OCI-LY7 (cell line): ENCODE data around the gene IQGAP2. TPM values are rescaled to one million over a fixed set of nuclear protein-coding genes. Genes with fewer than 3 reads are reported as not detected.

Experiments used
- BruUV-seq: library from RNA; stranded (reverse); fragments of 400-500 nt; replicated peaks from 2 replicates; lab custom pipeline; 2021; lab: Mats Ljungman, UMichigan
- CTCF ChIA-PET: fragments of 300-600 bp; sonication (Branson Sonifier 250); formaldehyde crosslinking; loops from one replicate; lab custom pipeline; 2022; ENCODE audit warnings: antibody characterized with exemption; ENCODE audit not compliant: unreplicated experiment; lab: Charles Lee
- POLR2A ChIA-PET: fragments of 300-600 bp; sonication (Branson Sonifier 250); formaldehyde crosslinking; loops from one replicate; lab custom pipeline; 2022; ENCODE audit warnings: antibody characterized with exemption; lab: Charles Lee
- DNase-seq: peaks from one replicate; pipeline ENCODE4 v3.0.0-alpha.2; 2015; ENCODE audit warnings: low spot score
- H2AFZ ChIP-seq: fragments of 200-600 bp; sonication (generic), shearing (Covaris generic); 2 replicates; pipeline ENCODE4 v1.6.1; 2014; ENCODE audit warnings: mild to moderate bottlenecking, antibody characterized with exemption, low read length, moderate library complexity
- H3K27ac ChIP-seq: fragments of 200-600 bp; sonication (generic); 2 replicates; pipeline ENCODE4 v1.5.1; 2014; ENCODE audit warnings: mixed run types, low read depth, mild to moderate bottlenecking, moderate library complexity, low read length, inconsistent platforms; ENCODE audit not compliant: poor library complexity, severe bottlenecking
- H3K36me3 ChIP-seq: fragments of 200-600 bp; sonication (generic); 2 replicates; pipeline ENCODE4 v1.6.1; 2014; ENCODE audit warnings: mild to moderate bottlenecking, antibody characterized with exemption, low read length, moderate library complexity, mixed read lengths; ENCODE audit not compliant: insufficient read depth
- H3K4me1 ChIP-seq: fragments of 200-600 bp; sonication (generic); 2 replicates; pipeline ENCODE4 v1.5.1; 2014; ENCODE audit warnings: mild to moderate bottlenecking, low read length; ENCODE audit not compliant: insufficient read depth, poor library complexity, severe bottlenecking
- H3K4me2 ChIP-seq: fragments of 200-600 bp; sonication (generic); 2 replicates; pipeline ENCODE4 v1.6.1; 2014; ENCODE audit warnings: mild to moderate bottlenecking, low read length
- H3K4me3 ChIP-seq: fragments of 200-600 bp; sonication (generic); 2 replicates; pipeline ENCODE4 v1.5.1; 2014; ENCODE audit warnings: mild to moderate bottlenecking, low read depth, low read length; ENCODE audit not compliant: poor library complexity, severe bottlenecking
- H3K79me2 ChIP-seq: fragments of 200-600 bp; sonication (generic); 2 replicates; pipeline ENCODE4 v1.6.1; 2016; ENCODE audit warnings: low read depth, mild to moderate bottlenecking, low read length, moderate library complexity, mixed read lengths; ENCODE audit not compliant: insufficient read depth
- H3K9me2 ChIP-seq: fragments of 200-600 bp; sonication (generic); 2 replicates; pipeline ENCODE4 v1.6.1; 2016; ENCODE audit warnings: mild to moderate bottlenecking, low read length, mixed read lengths; ENCODE audit not compliant: insufficient read depth
- H3K9me3 ChIP-seq: fragments of 200-600 bp; sonication (generic); 2 replicates; pipeline ENCODE4 v1.6.1; 2014; ENCODE audit warnings: mild to moderate bottlenecking, mixed run types, low read length, mixed read lengths
- H4K20me1 ChIP-seq: fragments of 200-600 bp; sonication (generic); 2 replicates; pipeline ENCODE4 v1.6.1; 2014; ENCODE audit warnings: mild to moderate bottlenecking, antibody characterized with exemption, low read length, moderate library complexity, mixed read lengths; ENCODE audit not compliant: insufficient read depth
- EZH2phosphoT487 ChIP-seq: fragments of 200-600 bp; sonication (generic); IDR thresholded peaks from 2 replicates; pipeline ENCODE4 v1.6.1; 2018; ENCODE audit warnings: low read depth, borderline replicate concordance, mild to moderate bottlenecking, mixed run types, antibody characterized with exemption, low read length, moderate library complexity, mixed read lengths
- intact Hi-C: fragments of 100-400 bp; cut with micrococcal nuclease; formaldehyde crosslinking; loops from one replicate; pipeline ENCODE4 v1.10.0; 2022; ENCODE audit not compliant: unreplicated experiment
- total RNA-seq, 2 experiments: library from RNA; depleted of rRNA in 1 of 2; stranded (reverse); fragments of >200 nt in 1 of 2; shearing (Covaris generic) in 1 of 2; gene quantifications; 2 replicates each; pipeline ENCODE4 v1.2.3, GENCODE V29; 2014 to 2022
- TF ChIP-seq, protein P1 (sequence below): fragments of 200-600 bp; sonication (generic); conservative IDR thresholded peaks from 2 replicates; pipeline ENCODE4 v1.5.1; 2014; ENCODE audit warnings: mild to moderate bottlenecking, antibody characterized with exemption, low read length, moderate library complexity, mixed read lengths

Gene IQGAP2
- total RNA-seq, 2 experiments from 2014 or later, result 30.0 to 50.2 TPM

DNA sequence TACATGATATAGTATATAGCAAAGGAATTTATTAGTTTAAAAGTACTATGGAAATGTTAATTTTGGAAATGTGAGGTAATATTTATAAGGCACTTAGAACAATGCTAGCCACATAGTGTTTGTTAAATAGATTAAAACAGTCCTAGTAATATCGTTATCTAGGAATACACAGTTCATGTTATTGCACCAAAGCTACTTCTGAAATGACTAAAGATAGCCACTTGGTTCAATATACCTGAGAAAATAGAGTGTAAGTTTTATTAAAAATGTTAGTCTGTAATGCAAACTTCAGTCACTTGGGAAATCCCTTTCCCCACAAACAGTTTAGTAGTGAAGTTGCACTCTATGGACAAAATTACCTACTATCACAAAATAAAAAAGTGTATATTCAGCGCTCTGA is 297.5 kb downstream of the IQGAP2 start:
- intact Hi-C loops, result no loop called here
- Histone ChIP-seq H3K27ac (no peak overlapping the region), H3K79me2 (no peaks in the 10 kb centered on the region), H3K4me3 (no peak overlapping the region), H3K9me3 (no peaks in the 10 kb centered on the region), H3K36me3 (peaks cover 73% of the 10 kb centered on the region), H3K9me2 (no peaks in the 10 kb centered on the region), H4K20me1 (no peaks in the 10 kb centered on the region), H3K4me1 (no peaks in the 10 kb centered on the region), H3K4me2 (no peak overlapping the region), H2AFZ (no peak overlapping the region)
- no peak for DNase-seq
- no TSS peak for BruUV-seq
- POLR2A ChIA-PET, result no interaction called here
- CTCF ChIA-PET, result no interaction called here
- TF ChIP-seq, protein P1, sequence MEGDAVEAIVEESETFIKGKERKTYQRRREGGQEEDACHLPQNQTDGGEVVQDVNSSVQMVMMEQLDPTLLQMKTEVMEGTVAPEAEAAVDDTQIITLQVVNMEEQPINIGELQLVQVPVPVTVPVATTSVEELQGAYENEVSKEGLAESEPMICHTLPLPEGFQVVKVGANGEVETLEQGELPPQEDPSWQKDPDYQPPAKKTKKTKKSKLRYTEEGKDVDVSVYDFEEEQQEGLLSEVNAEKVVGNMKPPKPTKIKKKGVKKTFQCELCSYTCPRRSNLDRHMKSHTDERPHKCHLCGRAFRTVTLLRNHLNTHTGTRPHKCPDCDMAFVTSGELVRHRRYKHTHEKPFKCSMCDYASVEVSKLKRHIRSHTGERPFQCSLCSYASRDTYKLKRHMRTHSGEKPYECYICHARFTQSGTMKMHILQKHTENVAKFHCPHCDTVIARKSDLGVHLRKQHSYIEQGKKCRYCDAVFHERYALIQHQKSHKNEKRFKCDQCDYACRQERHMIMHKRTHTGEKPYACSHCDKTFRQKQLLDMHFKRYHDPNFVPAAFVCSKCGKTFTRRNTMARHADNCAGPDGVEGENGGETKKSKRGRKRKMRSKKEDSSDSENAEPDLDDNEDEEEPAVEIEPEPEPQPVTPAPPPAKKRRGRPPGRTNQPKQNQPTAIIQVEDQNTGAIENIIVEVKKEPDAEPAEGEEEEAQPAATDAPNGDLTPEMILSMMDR, result no peak
- no peak for TF ChIP-seq EZH2phosphoT487

DNA sequence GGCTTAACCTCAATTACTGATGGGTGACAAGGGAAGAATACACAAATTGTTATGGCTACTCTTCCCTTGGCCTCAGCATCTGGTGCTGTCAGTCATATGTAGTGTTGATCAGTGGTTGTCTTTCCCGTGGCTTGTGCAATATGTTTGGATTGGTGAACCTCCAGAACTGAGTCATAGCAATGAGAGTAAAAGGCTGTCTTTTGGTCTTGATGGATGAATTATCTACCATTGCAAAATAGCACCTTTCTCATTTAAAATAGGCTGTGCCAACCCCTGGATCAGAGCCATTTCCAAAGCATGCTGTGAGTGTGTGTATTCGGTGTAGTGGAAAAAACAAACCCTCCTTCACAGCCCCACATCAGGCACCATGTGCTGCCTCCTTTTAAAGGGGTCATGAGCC is 298.2 kb downstream of the IQGAP2 start:
- H3K4me2 ChIP-seq, result no peak overlapping the region
- ChIA-PET CTCF (no interaction called here), POLR2A (no interaction called here)
- intact Hi-C loops, result no loop called here
- TF ChIP-seq, protein P1, result no peak
- TF ChIP-seq EZH2phosphoT487, result no peak
- H3K4me1 ChIP-seq, result no peaks in the 10 kb centered on the region
- H4K20me1 ChIP-seq, result no peaks in the 10 kb centered on the region
- no peaks in the 10 kb centered on the region for H3K9me3 ChIP-seq
- H3K27ac ChIP-seq, result no peak overlapping the region
- BruUV-seq, result no TSS peak
- peaks cover 65% of the 10 kb centered on the region for H3K36me3 ChIP-seq
- H3K79me2 ChIP-seq, result no peaks in the 10 kb centered on the region
- no peak overlapping the region for H2AFZ ChIP-seq
- H3K9me2 ChIP-seq, result no peaks in the 10 kb centered on the region
- no peak overlapping the region for H3K4me3 ChIP-seq
- no peak for DNase-seq

DNA sequence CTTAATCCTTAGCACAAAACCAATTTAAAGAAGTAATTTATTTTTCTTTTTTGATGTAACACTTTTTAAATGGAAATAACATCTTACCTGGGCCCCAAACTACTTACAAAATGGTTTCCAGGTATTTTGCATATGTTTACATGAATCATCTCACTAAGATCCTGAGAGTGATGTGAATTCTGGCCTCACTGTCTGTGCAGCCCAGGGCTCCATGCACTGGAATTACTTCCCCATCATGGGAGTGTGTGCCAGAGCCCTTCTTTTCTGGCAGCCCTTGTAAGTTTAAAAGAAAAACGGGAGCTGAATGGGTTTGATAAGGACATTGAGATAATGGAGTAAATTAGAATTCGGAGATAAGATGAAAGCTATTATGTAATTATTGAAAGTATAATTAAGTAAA is 300.6 kb downstream of the IQGAP2 start:
- CTCF ChIA-PET, result no interaction called here

More for the DNA sequence above, 300.6 kb downstream of the IQGAP2 start:
- intact Hi-C loops, result no loop called here
- no peak for DNase-seq
- POLR2A ChIA-PET, result interaction anchor here (0.5 to 2.1 kb wide), 6 partner anchors 8 to 74 kb away, joined by 3 to 7 read pairs (median 4); no protein-coding TSS in a partner anchor
- H3K27ac ChIP-seq, result no peak overlapping the region
- no peak overlapping the region for H3K4me2 ChIP-seq
- peaks cover 57% of the 10 kb centered on the region for H3K36me3 ChIP-seq
- H3K9me2 ChIP-seq, result no peaks in the 10 kb centered on the region
- no peak overlapping the region for H2AFZ ChIP-seq
- BruUV-seq, result no TSS peak
- H3K4me1 ChIP-seq, result no peaks in the 10 kb centered on the region
- H3K79me2 ChIP-seq, result no peaks in the 10 kb centered on the region
- no peak overlapping the region for H3K4me3 ChIP-seq
- no peak for TF ChIP-seq EZH2phosphoT487
- TF ChIP-seq, protein P1, result no peak
- H3K9me3 ChIP-seq, result no peaks in the 10 kb centered on the region
- no peaks in the 10 kb centered on the region for H4K20me1 ChIP-seq
